ENCODE results near the gene EEF1AKMT2. TPM values are rescaled to one million over a fixed set of nuclear protein-coding genes. Genes with fewer than 3 reads are reported as not detected.

EEF1AKMT2 gene
- total RNA-seq, 1 experiment from 2014 or later: 13.0 TPM

DNA sequence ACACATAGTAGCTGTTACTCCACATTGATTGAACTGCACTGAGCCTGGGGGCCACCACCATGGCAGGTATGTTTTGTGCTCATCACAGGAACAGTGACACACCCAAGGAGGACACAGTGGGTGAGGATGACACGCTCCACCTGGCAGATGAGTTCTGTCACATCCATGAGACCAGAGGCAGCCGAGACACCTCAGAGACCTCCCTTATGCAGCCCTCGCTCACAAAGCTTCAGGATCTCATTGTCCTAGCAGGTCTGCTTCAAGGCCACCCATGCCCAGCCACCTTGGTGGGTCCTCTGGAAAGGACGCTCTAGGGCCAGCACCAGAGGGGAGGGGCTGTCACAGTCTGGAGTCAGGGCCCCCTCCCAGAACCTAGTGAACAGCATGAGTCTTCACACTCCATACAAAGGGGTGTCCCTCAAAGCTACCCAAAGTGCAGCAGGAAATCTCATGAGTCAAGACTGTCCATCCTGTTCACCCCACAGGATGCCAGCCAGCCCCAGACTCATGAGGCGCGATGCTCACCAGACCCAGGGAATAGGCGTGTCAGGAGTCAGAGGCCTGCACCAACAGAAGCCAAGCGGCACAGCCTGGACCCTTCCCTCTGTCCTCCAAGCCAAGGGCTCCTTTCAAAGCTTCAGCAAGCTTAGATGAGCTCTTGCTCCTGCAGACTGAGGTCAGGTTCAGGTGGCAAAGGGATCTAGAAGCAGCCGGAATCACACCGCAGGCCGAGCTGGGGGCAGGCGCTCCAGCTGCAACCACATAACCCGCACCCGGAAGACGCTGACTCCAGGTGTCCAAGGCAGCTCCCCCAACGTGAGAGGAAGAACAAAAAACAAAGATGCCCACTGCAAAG lies 57.1 kb downstream of the EEF1AKMT2 start:
- intact Hi-C loops (cut with micrococcal nuclease; ENCODE audit: unreplicated experiment): no loop called here
- TF ChIP-seq, protein P1, sequence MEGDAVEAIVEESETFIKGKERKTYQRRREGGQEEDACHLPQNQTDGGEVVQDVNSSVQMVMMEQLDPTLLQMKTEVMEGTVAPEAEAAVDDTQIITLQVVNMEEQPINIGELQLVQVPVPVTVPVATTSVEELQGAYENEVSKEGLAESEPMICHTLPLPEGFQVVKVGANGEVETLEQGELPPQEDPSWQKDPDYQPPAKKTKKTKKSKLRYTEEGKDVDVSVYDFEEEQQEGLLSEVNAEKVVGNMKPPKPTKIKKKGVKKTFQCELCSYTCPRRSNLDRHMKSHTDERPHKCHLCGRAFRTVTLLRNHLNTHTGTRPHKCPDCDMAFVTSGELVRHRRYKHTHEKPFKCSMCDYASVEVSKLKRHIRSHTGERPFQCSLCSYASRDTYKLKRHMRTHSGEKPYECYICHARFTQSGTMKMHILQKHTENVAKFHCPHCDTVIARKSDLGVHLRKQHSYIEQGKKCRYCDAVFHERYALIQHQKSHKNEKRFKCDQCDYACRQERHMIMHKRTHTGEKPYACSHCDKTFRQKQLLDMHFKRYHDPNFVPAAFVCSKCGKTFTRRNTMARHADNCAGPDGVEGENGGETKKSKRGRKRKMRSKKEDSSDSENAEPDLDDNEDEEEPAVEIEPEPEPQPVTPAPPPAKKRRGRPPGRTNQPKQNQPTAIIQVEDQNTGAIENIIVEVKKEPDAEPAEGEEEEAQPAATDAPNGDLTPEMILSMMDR (IDR thresholded peaks at IDR 0.05; ENCODE audit: unreplicated experiment): no peak
- Mint-ChIP-seq H3K4me1 (ENCODE audit: low read depth, unreplicated experiment) (peaks cover 8% of the 10 kb centered on the region), H3K4me3 (ENCODE audit: low read depth, unreplicated experiment) (no peak overlapping the region), H3K27me3 (ENCODE audit: unreplicated experiment) (no peaks in the 10 kb centered on the region), H3K9me3 (ENCODE audit: low read depth, unreplicated experiment) (no peaks in the 10 kb centered on the region), H3K36me3 (ENCODE audit: insufficient read depth, unreplicated experiment) (no peaks in the 10 kb centered on the region), H3K27ac (ENCODE audit: unreplicated experiment) (no peak overlapping the region)
- CTCF ChIA-PET: no interaction called here
- no peak for DNase-seq
- no TSS peak for BruUV-seq (replicated peaks)

DNA sequence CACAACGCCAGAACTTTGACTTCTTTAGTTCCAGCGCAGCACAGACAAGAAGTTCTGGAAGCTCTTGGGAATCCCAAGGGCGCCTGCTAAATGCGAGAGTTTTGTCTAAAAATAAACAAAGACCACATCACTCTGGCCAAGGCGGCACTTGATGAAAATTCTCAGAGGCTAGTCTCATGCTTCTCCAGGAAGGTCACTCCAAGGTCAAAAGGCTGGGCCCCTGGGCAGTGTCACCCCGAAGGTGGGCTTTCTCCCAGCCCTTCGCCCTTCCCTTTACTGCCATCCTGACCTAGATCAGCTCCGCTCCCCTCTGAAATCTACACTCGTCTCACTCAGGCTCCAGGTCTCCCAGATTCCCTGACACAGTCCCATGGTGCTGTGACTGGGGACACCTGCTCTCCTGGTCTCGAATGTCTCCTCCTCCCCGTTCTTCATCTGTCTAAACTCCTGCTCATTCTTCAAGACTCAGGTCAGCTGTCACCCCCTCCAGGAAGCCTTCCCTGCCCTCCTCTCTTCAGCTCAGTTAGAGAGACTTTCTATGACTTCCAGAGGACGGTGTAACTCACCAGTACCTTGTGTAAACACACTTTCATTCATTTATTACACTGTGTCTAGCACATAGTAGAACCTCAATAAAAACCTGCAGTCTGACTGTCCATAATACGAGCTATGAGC lies 58.0 kb downstream of the EEF1AKMT2 start:
- no TSS peak for BruUV-seq (replicated peaks)
- Mint-ChIP-seq H3K27me3 (ENCODE audit: unreplicated experiment) (no peaks in the 10 kb centered on the region), H3K4me1 (ENCODE audit: low read depth, unreplicated experiment) (peaks cover 8% of the 10 kb centered on the region), H3K4me3 (ENCODE audit: low read depth, unreplicated experiment) (no peak overlapping the region), H3K27ac (ENCODE audit: unreplicated experiment) (no peak overlapping the region), H3K36me3 (ENCODE audit: insufficient read depth, unreplicated experiment) (no peaks in the 10 kb centered on the region), H3K9me3 (ENCODE audit: low read depth, unreplicated experiment) (no peaks in the 10 kb centered on the region)
- TF ChIP-seq, protein P1 (IDR thresholded peaks at IDR 0.05; ENCODE audit: unreplicated experiment): no peak
- intact Hi-C loops (cut with micrococcal nuclease; ENCODE audit: unreplicated experiment): no loop called here
- DNase-seq: no peak
- CTCF ChIA-PET: no interaction called here

DNA sequence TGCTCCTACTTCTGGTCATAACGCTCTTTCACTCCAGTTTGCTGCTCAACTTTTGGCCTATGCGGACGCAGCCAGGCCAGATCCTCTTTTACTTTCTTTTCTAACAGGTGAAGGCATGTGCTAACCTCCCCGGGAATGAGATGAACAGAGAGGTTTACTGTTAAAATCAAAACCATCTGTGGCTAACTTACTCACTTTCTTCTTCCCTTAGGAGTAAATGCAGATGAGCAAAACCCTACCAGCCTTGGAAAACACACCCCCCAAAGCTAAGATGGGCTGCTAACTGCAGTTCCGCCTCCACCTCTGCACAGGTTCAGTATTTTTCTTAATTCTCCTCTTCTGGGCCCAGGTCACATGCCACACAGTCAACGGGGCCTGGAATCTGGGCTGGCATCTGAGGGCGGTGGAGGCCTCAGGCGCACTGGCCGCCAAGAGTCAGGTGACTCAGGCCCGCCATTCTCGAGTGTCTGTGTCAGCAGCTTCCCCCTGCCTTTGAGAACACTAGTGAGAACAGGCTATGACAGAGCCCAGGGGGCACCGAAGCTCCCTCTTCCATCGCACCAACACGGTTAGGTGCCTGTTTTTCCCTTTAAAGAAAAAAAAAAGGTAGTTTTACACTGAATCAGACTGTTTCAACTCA lies 58.6 kb downstream of the EEF1AKMT2 start:
- Mint-ChIP-seq H3K27me3 (ENCODE audit: unreplicated experiment) (no peaks in the 10 kb centered on the region), H3K36me3 (ENCODE audit: insufficient read depth, unreplicated experiment) (no peaks in the 10 kb centered on the region), H3K9me3 (ENCODE audit: low read depth, unreplicated experiment) (no peaks in the 10 kb centered on the region), H3K27ac (ENCODE audit: unreplicated experiment) (no peak overlapping the region), H3K4me3 (ENCODE audit: low read depth, unreplicated experiment) (no peak overlapping the region), H3K4me1 (ENCODE audit: low read depth, unreplicated experiment) (peaks cover 8% of the 10 kb centered on the region)
- intact Hi-C loops (cut with micrococcal nuclease; ENCODE audit: unreplicated experiment): no loop called here
- DNase-seq: no peak
- BruUV-seq (replicated peaks): no TSS peak
- CTCF ChIA-PET: no interaction called here
- TF ChIP-seq, protein P1 (IDR thresholded peaks at IDR 0.05; ENCODE audit: unreplicated experiment): no peak

DNA sequence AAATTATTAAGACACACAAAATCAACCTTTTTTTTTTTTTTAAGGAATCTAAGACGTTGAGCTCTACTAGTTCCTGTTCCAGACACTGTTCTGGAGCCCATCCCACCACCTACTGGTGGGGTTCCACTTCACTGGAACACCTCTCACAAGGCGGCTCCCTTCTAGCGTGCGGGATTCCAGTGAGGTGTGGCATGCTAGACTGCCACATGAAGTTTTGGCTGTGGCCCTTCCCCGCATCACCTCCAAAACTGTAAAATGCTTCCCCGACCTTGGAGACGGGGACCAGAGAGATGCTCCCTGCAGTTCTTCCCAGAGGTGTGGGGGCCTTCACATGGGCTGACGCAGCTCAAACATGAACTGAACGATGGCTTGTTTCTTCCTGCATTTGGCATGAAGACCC lies 60.1 kb downstream of the EEF1AKMT2 start:
- H3K27ac Mint-ChIP-seq (ENCODE audit: unreplicated experiment): no peak overlapping the region
- CTCF ChIA-PET: no interaction called here

More for the DNA sequence above, 60.1 kb downstream of the EEF1AKMT2 start:
- no peaks in the 10 kb centered on the region for H3K4me1 Mint-ChIP-seq (ENCODE audit: low read depth, unreplicated experiment)
- H3K27me3 Mint-ChIP-seq (ENCODE audit: unreplicated experiment): no peaks in the 10 kb centered on the region
- BruUV-seq (replicated peaks): no TSS peak
- H3K4me3 Mint-ChIP-seq (ENCODE audit: low read depth, unreplicated experiment): no peak overlapping the region
- TF ChIP-seq, protein P1 (IDR thresholded peaks at IDR 0.05; ENCODE audit: unreplicated experiment): no peak
- no peaks in the 10 kb centered on the region for H3K9me3 Mint-ChIP-seq (ENCODE audit: low read depth, unreplicated experiment)
- intact Hi-C loops (cut with micrococcal nuclease; ENCODE audit: unreplicated experiment): no loop called here
- no peaks in the 10 kb centered on the region for H3K36me3 Mint-ChIP-seq (ENCODE audit: insufficient read depth, unreplicated experiment)
- no peak for DNase-seq
